ENCODE data around the gene ST3GAL3. TPM values are rescaled to one million over a fixed set of nuclear protein-coding genes. Genes with fewer than 3 reads are reported as not detected.

ST3GAL3 gene
- total and polyA plus RNA-seq, 2 donors (not counting 3 experiments of a cell fraction or from before 2014, with no cell fraction given), result 14.3 to 35.8 TPM

GRCh38 chr1:43802356-43802980, 95.1 kb downstream of the ST3GAL3 start:
- dilution Hi-C loops (cut with MboI; ENCODE audit: extremely low pct_ligation_motif_present, low sequenced_read_pairs), result no loop called here
- intact Hi-C loops (cut with micrococcal nuclease), result no loop called here
- CTCF ChIA-PET, result interaction anchor here (1.9 kb wide), 1 partner anchor 16 kb away, joined by 5 read pairs; no protein-coding TSS in a partner anchor
- no peak overlapping the region for H3K4me2 ChIP-seq (ENCODE audit: insufficient read depth, low read length)
- no peak for FAIRE-seq
- H3K9ac ChIP-seq (replicated peaks; ENCODE audit: extremely low read depth, insufficient read depth, low read length), result no peak overlapping the region
- TF ChIP-seq MYC (IDR thresholded peaks at IDR 0.05; ENCODE audit: low read depth, low read length) (no peak), MAX (IDR thresholded peaks at IDR 0.05; ENCODE audit: insufficient read depth, insufficient read length) (no peak), POLR2AphosphoS5 (IDR thresholded peaks at IDR 0.05; ENCODE audit: insufficient read depth, low read depth, low read length) (no peak)
- no peaks in the 10 kb centered on the region for H3K4me1 ChIP-seq (ENCODE audit: control insufficient read depth, extremely low read depth, insufficient read depth, low read length)
- no peak overlapping the region for H3K27ac ChIP-seq (ENCODE audit: insufficient read depth, low read depth, low read length)
- no peaks in the 10 kb centered on the region for H3K9me1 ChIP-seq (replicated peaks; ENCODE audit: control insufficient read depth, extremely low read depth, insufficient read depth, low read length)
- no TSS peak for BruUV-seq (replicated peaks)
- no peak for DNase-seq (ENCODE audit: low read depth, low spot score)
- H4K20me1 ChIP-seq (replicated peaks; ENCODE audit: control insufficient read depth, extremely low read depth, insufficient read depth, low read length), result no peaks in the 10 kb centered on the region
- H2AFZ ChIP-seq (ENCODE audit: low read depth, low read length), result no peak overlapping the region
- no peaks in the 10 kb centered on the region for H3K9me3 ChIP-seq (replicated peaks; ENCODE audit: control insufficient read depth, insufficient read depth, low read length)
- H3K79me2 ChIP-seq (ENCODE audit: control insufficient read depth, insufficient read depth, low read length), result no peaks in the 10 kb centered on the region
- POLR2A ChIA-PET, result no interaction called here
- H3K4me3 ChIP-seq (replicated peaks in 1 of 3; ENCODE audit: insufficient read depth in 1 of 3, low read depth in 1 of 3, low read length in 3 of 3), result no peak overlapping the region
- no peaks in the 10 kb centered on the region for H3K27me3 ChIP-seq (ENCODE audit: control insufficient read depth in 2 of 2, insufficient read depth in 2 of 2, low read length in 2 of 2)
- peaks cover 0 to 3% of the 10 kb centered on the region in 2 experiments for H3K36me3 ChIP-seq (ENCODE audit: control insufficient read depth in 2 of 2, extremely low read depth in 1 of 2, insufficient read depth in 2 of 2, low read length in 2 of 2)

GRCh38 chr1:43803105-43803504, 95.8 kb downstream of the ST3GAL3 start:
- H4K20me1 ChIP-seq (replicated peaks; ENCODE audit: control insufficient read depth, extremely low read depth, insufficient read depth, low read length), result no peaks in the 10 kb centered on the region
- no peaks in the 10 kb centered on the region for H3K9me3 ChIP-seq (replicated peaks; ENCODE audit: control insufficient read depth, insufficient read depth, low read length)
- TF ChIP-seq JUN (IDR thresholded peaks at IDR 0.05; ENCODE audit: borderline replicate concordance, insufficient read depth, insufficient read length, low read depth), result no peak
- TF ChIP-seq CTCF (IDR thresholded peaks at IDR 0.05; ENCODE audit: extremely low read depth in 1 of 2, insufficient read depth in 1 of 2, low read depth in 1 of 2, low read length in 2 of 2), result no peak
- no peak for TF ChIP-seq EZH2 (IDR thresholded peaks at IDR 0.05; ENCODE audit: borderline replicate concordance, low read depth, low read length, severe bottlenecking)
- no peak for TF ChIP-seq POLR2A (IDR thresholded peaks at IDR 0.05; ENCODE audit: low read depth, low read length)
- no peak for TF ChIP-seq POLR2AphosphoS5 (IDR thresholded peaks at IDR 0.05; ENCODE audit: insufficient read depth, low read depth, low read length)
- TF ChIP-seq MAX (IDR thresholded peaks at IDR 0.05; ENCODE audit: insufficient read depth, insufficient read length), result no peak
- TF ChIP-seq MYC (IDR thresholded peaks at IDR 0.05; ENCODE audit: low read depth, low read length), result no peak
- no peak for TF ChIP-seq FOS (IDR thresholded peaks at IDR 0.05; ENCODE audit: borderline replicate concordance, insufficient read depth, low read length)
- no peak for TF ChIP-seq GATA2 (IDR thresholded peaks at IDR 0.05; ENCODE audit: insufficient read depth, insufficient read length, low read depth, low read length)
- no peak overlapping the region for H3K4me2 ChIP-seq (ENCODE audit: insufficient read depth, low read length)
- no peak overlapping the region for H2AFZ ChIP-seq (ENCODE audit: low read depth, low read length)
- H3K27ac ChIP-seq (ENCODE audit: insufficient read depth, low read depth, low read length), result no peak overlapping the region
- no peak overlapping the region for H3K9ac ChIP-seq (replicated peaks; ENCODE audit: extremely low read depth, insufficient read depth, low read length)
- no TSS peak for BruUV-seq (replicated peaks)
- CTCF ChIA-PET, result no interaction called here
- intact Hi-C loops (cut with micrococcal nuclease) (no loop called here), dilution Hi-C loops (cut with MboI; ENCODE audit: extremely low pct_ligation_motif_present, low sequenced_read_pairs) (no loop called here)
- peaks cover 0 to 3% of the 10 kb centered on the region in 2 experiments for H3K36me3 ChIP-seq (ENCODE audit: control insufficient read depth in 2 of 2, extremely low read depth in 1 of 2, insufficient read depth in 2 of 2, low read length in 2 of 2)
- no peak for FAIRE-seq
- POLR2A ChIA-PET, result no interaction called here
- no peaks in the 10 kb centered on the region for H3K79me2 ChIP-seq (ENCODE audit: control insufficient read depth, insufficient read depth, low read length)
- H3K27me3 ChIP-seq (ENCODE audit: control insufficient read depth in 2 of 2, insufficient read depth in 2 of 2, low read length in 2 of 2), result no peaks in the 10 kb centered on the region
- H3K4me1 ChIP-seq (ENCODE audit: control insufficient read depth, extremely low read depth, insufficient read depth, low read length), result no peaks in the 10 kb centered on the region
- no peaks in the 10 kb centered on the region for H3K9me1 ChIP-seq (replicated peaks; ENCODE audit: control insufficient read depth, extremely low read depth, insufficient read depth, low read length)
- no peak overlapping the region for H3K4me3 ChIP-seq (replicated peaks in 1 of 3; ENCODE audit: insufficient read depth in 1 of 3, low read depth in 1 of 3, low read length in 3 of 3)
- no peak for DNase-seq (ENCODE audit: low read depth, low spot score)
